Retinal pigment epithelial cell (primary cell): Measurements from ENCODE around the gene FMOD.

Source experiments
- DNase-seq: peaks from one replicate; pipeline ENCODE4 v3.0.0-alpha.2; 2010; ENCODE audit warnings: low read depth
- H3K4me3 ChIP-seq: 2 replicates; pipeline ENCODE4 v1.5.1; 2011; ENCODE audit warnings: mild to moderate bottlenecking, low read length, control low read depth, moderate library complexity
- CTCF ChIP-seq: conservative IDR thresholded peaks from 2 replicates; pipeline ENCODE4 v1.5.1; 2011; ENCODE audit warnings: low read depth, low read length, control low read depth, inconsistent platforms

FMOD gene

GRCh38 chr1:203338335-203339036 lies 12.4 kb downstream of the FMOD start:
- peak; percentile 97 for TF ChIP-seq CTCF
- no peak overlapping the region for H3K4me3 ChIP-seq
- no peak for DNase-seq

GRCh38 chr1:203336097-203336496 lies 14.8 kb downstream of the FMOD start:
- no peak for TF ChIP-seq CTCF
- H3K4me3 ChIP-seq = no peak overlapping the region

GRCh38 chr1:203335503-203335902 lies 15.4 kb downstream of the FMOD start:
- no peak for DNase-seq
- TF ChIP-seq CTCF = no peak

More at GRCh38 chr1:203336097-203336496, 14.8 kb downstream of the FMOD start:
- no peak for DNase-seq

GRCh38 chr1:203331224-203331623 lies 19.7 kb downstream of the FMOD start:
- no peak for DNase-seq
- H3K4me3 ChIP-seq = no peak overlapping the region
- no peak for TF ChIP-seq CTCF

More at GRCh38 chr1:203335503-203335902, 15.4 kb downstream of the FMOD start:
- no peak overlapping the region for H3K4me3 ChIP-seq

- peak; percentile 70 for DNase-seq
Measured at GRCh38 chr1:203328714-203329122, 22.2 kb downstream of the FMOD start.

GRCh38 chr1:203327684-203328457 lies 23.1 kb downstream of the FMOD start:
- DNase-seq = no peak
- peak overlapping the region; percentile 35 for H3K4me3 ChIP-seq
- TF ChIP-seq CTCF = peak; percentile 41

More at GRCh38 chr1:203328714-203329122, 22.2 kb downstream of the FMOD start:
- peak; percentile 15 for TF ChIP-seq CTCF
- H3K4me3 ChIP-seq = no peak overlapping the region
